GM12878 (cell line): ENCODE data around the gene SCAANT1. TPM values are rescaled to one million over a fixed set of nuclear protein-coding genes. Genes with fewer than 3 reads are reported as not detected.

Experiments
- BRCA1 ChIP-seq: IDR thresholded peaks from 2 replicates; pipeline ENCODE4 v1.6.1; 2011; ENCODE audit warnings: low read depth, low read length, improper control_type of control experiment
- CEBPB ChIP-seq, 2 experiments: fragments of 150-350 bp in 1 of 2; IDR thresholded peaks; 2 replicates each; pipeline ENCODE4 v1.6.1; 2012 to 2014; ENCODE audit warnings: low read depth in 2 of 2, low read length in 2 of 2, borderline replicate concordance in 1 of 2, inconsistent platforms in 1 of 2
- ESRRA ChIP-seq: IDR thresholded peaks from 2 replicates; pipeline ENCODE4 v1.6.1; 2012; ENCODE audit warnings: mild to moderate bottlenecking, low read length, improper control_type of control experiment
- FOXK2 ChIP-seq: fragments of 450-650 bp; IDR thresholded peaks from 2 replicates; pipeline ENCODE4 v1.6.1; 2017; ENCODE audit warnings: mild to moderate bottlenecking, moderate library complexity
- JUNB ChIP-seq: IDR thresholded peaks from 2 replicates; pipeline ENCODE4 v1.6.1; 2016; ENCODE audit warnings: antibody characterized with exemption, mild to moderate bottlenecking
- KDM1A ChIP-seq: fragments of 200-600 bp; sonication (generic); IDR thresholded peaks from 2 replicates; pipeline ENCODE4 v1.6.1; 2016; ENCODE audit warnings: borderline replicate concordance
- MAX ChIP-seq: IDR thresholded peaks from 2 replicates; pipeline ENCODE4 v1.6.1; 2012; ENCODE audit warnings: low read depth, low read length, improper control_type of control experiment
- MEF2A ChIP-seq: IDR thresholded peaks from 2 replicates; pipeline ENCODE4 v1.6.1; 2011; ENCODE audit warnings: low read depth, mild to moderate bottlenecking, low read length, moderate library complexity; ENCODE audit not compliant: insufficient read depth
- MEF2B ChIP-seq: fragments of 450-650 bp; IDR thresholded peaks from 2 replicates; pipeline ENCODE4 v1.6.1; 2018; ENCODE audit warnings: mild to moderate bottlenecking, moderate library complexity; ENCODE audit not compliant: partially characterized antibody, poor library complexity, severe bottlenecking
- MTA2 ChIP-seq: fragments of 450-650 bp; IDR thresholded peaks from 2 replicates; pipeline ENCODE4 v1.6.1; 2016; ENCODE audit warnings: low read depth, mild to moderate bottlenecking, moderate library complexity
- MTA3 ChIP-seq: IDR thresholded peaks from 2 replicates; pipeline ENCODE4 v1.6.1; 2012; ENCODE audit warnings: low read length, inconsistent platforms, borderline replicate concordance
- NKRF ChIP-seq: fragments of 450-650 bp; conservative IDR thresholded peaks from 2 replicates; pipeline ENCODE4 v1.6.1; 2017; ENCODE audit warnings: mild to moderate bottlenecking, moderate library complexity
- PBX3 ChIP-seq: IDR thresholded peaks from 2 replicates; pipeline ENCODE4 v1.6.1; 2011; ENCODE audit warnings: mild to moderate bottlenecking, low read depth, low read length, moderate library complexity; ENCODE audit not compliant: insufficient replicate concordance
- PKNOX1 ChIP-seq: fragments of 450-650 bp; IDR thresholded peaks from 2 replicates; pipeline ENCODE4 v1.6.1; 2016; ENCODE audit warnings: mild to moderate bottlenecking
- POU2F2 ChIP-seq: IDR thresholded peaks from 3 replicates; pipeline ENCODE4 v1.6.1; 2011; ENCODE audit warnings: low read depth, mild to moderate bottlenecking, low read length, borderline replicate concordance
- RAD51 ChIP-seq: fragments of 450-650 bp; IDR thresholded peaks from 2 replicates; pipeline ENCODE4 v1.6.1; 2016; ENCODE audit warnings: moderate library complexity, mild to moderate bottlenecking, inconsistent platforms
- RB1 ChIP-seq: fragments of 450-650 bp; formaldehyde crosslinking; IDR thresholded peaks from 2 replicates; pipeline ENCODE4 v1.6.1; 2017; ENCODE audit warnings: mild to moderate bottlenecking, borderline replicate concordance
- RBBP5 ChIP-seq: fragments of 200-600 bp; sonication (generic); conservative IDR thresholded peaks from 2 replicates; pipeline ENCODE4 v1.6.1; 2016
- RELB ChIP-seq: fragments of 450-650 bp; IDR thresholded peaks from 2 replicates; pipeline ENCODE4 v1.6.1; 2017; ENCODE audit warnings: low read depth, mild to moderate bottlenecking, moderate library complexity
- SIN3A ChIP-seq: IDR thresholded peaks from 2 replicates; pipeline ENCODE4 v1.6.1; 2012; ENCODE audit warnings: low read depth, low read length, improper control_type of control experiment
- SIX5 ChIP-seq: IDR thresholded peaks from 2 replicates; pipeline ENCODE4 v1.6.1; 2011; ENCODE audit warnings: mild to moderate bottlenecking, low read depth, low read length, moderate library complexity; ENCODE audit not compliant: severe bottlenecking
- STAT3 ChIP-seq: IDR thresholded peaks from 2 replicates; pipeline ENCODE4 v1.6.1; 2011; ENCODE audit warnings: low read depth, low read length, improper control_type of control experiment
- TBL1XR1 ChIP-seq: IDR thresholded peaks from 2 replicates; pipeline ENCODE4 v1.6.1; 2012; ENCODE audit warnings: low read depth, low read length, improper control_type of control experiment
- WRNIP1 ChIP-seq: IDR thresholded peaks from 2 replicates; pipeline ENCODE4 v1.6.1; 2011; ENCODE audit warnings: low read depth, low read length, improper control_type of control experiment, borderline replicate concordance
- ZBED1 ChIP-seq: IDR thresholded peaks from 2 replicates; pipeline ENCODE4 v1.6.1; 2016; ENCODE audit warnings: borderline replicate concordance
- ZNF24 ChIP-seq: fragments of 450-650 bp; IDR thresholded peaks from 2 replicates; pipeline ENCODE4 v1.6.1; 2017; ENCODE audit warnings: antibody characterized with exemption, mild to moderate bottlenecking
- ZNF274 ChIP-seq: IDR thresholded peaks from one replicate; pipeline ENCODE4 v1.8.0; 2011; ENCODE audit not compliant: insufficient read length, insufficient read depth
- polyA plus RNA-seq, 11 experiments: library from polyadenylated mRNA; depleted of rRNA in 4 of 11; unstranded in 6 of 11; stranded (reverse) in 5 of 11; fragments of >200 nt; fragmentation: Nextera tagmentation in 4 of 11; fragmentation: Illumina TruSeq in 1 of 11; extraction: Ambion mirVana in 4 of 11; extraction: Trizol in 1 of 11; gene quantifications; 1 replicate in 1 of 11; 2 replicates in 10 of 11; pipeline versions ENCODE4 v1.2.1 to v1.2.3, GENCODE V29; 2011 to 2016; ENCODE audit warnings: inconsistent platforms in 2 of 11, missing spikeins in 2 of 11, low read depth in 1 of 11
- total RNA-seq, 4 experiments: library from RNA; depleted of rRNA in 3 of 4; stranded (reverse); fragments of >200 nt in 3 of 4; fragmentation: Illumina TruSeq in 1 of 4; extraction: Trizol in 1 of 4; gene quantifications; 2 replicates each; pipeline versions ENCODE4 v1.2.1 to v1.2.3, GENCODE V29; 2013 to 2021

The SCAANT1 gene
- total and polyA plus RNA-seq, 10 of the 15 experiments (the other 5 are each of a cell fraction or from before 2014, with no cell fraction given), result 0.60 to 1.7 (median 0.95) TPM; not detected in 6

- TF ChIP-seq KDM1A (no peak), ESRRA (no peak), PKNOX1 (0 out of 2 replicates have a peak, but pooled peaks have one; percentile 22), MAX (no peak), FOXK2 (no peak), RB1 (no peak), STAT3 (no peak), RBBP5 (no peak), ZNF274 (no peak), ZNF24 (no peak), ZBED1 (no peak), MTA2 (peak; percentile 51), SIN3A (no peak), TBL1XR1 (no peak), JUNB (no peak), SIX5 (no peak), WRNIP1 (no peak), MTA3 (peak; percentile 78; the same call in 1 of the 2 replicates), MEF2A (no peak), BRCA1 (no peak), POU2F2 (no peak), MEF2B (no peak), PBX3 (no peak), CEBPB (IDR thresholded peaks at IDR 0.05; ENCODE audit: borderline replicate concordance in 1 of 2, low read depth in 2 of 2, low read length in 2 of 2) (no peak), RAD51 (no peak), RELB (peak; percentile 95), NKRF (no peak)
Observed at GRCh38 chr3:63921741-63922482, 9.7 kb upstream of the SCAANT1 start (continued).
